ENCODE measurements around the gene FKBP5. TPM values are rescaled to one million over a fixed set of nuclear protein-coding genes. Genes with fewer than 3 reads are reported as not detected.

Gene FKBP5
- polyA plus RNA-seq, 1 experiment: 7.6 TPM

DNA sequence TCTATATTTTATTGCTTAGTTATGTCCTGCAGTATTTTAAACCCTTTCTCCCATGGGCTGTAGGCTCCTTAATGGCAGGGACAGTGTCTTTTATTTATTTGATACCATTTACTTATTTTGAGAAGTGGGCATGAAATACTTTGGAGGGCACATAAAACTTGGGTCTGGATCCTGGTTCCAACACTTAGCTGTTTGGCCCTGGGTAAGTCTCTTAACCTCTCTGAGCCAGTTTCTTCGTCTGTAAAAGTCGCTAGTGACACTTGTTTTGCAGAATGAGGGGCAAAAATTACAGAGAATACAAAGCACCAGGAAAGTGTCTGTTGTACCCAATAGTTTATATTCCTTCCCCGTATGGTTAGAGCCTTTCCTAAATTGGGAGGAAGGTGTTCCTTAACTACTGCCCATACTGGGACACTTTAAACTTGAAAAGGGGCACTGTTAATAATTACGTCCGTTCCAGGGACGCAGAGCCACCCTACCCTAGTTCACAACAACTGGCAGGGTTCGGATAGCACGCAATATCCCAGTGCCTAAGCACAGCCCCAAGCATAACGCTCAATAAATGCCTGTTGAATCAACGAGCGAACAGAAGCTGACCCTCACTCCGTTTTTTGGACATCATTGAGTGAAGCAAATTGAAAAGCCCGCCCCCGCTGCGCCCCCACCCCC is 42.2 kb upstream of the FKBP5 start:
- DNase-seq (ENCODE audit: low read depth, low spot score): no peak
- POLR2A ChIA-PET: interaction anchor here (1.5 kb wide), 1 partner anchor 61 kb away, joined by 4 read pairs; no protein-coding TSS in a partner anchor
- H3K27ac ChIP-seq (ENCODE audit: low read depth, low read length): no peak overlapping the region
- TF ChIP-seq, protein P1, sequence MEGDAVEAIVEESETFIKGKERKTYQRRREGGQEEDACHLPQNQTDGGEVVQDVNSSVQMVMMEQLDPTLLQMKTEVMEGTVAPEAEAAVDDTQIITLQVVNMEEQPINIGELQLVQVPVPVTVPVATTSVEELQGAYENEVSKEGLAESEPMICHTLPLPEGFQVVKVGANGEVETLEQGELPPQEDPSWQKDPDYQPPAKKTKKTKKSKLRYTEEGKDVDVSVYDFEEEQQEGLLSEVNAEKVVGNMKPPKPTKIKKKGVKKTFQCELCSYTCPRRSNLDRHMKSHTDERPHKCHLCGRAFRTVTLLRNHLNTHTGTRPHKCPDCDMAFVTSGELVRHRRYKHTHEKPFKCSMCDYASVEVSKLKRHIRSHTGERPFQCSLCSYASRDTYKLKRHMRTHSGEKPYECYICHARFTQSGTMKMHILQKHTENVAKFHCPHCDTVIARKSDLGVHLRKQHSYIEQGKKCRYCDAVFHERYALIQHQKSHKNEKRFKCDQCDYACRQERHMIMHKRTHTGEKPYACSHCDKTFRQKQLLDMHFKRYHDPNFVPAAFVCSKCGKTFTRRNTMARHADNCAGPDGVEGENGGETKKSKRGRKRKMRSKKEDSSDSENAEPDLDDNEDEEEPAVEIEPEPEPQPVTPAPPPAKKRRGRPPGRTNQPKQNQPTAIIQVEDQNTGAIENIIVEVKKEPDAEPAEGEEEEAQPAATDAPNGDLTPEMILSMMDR (IDR thresholded peaks at IDR 0.05; ENCODE audit: low read depth, low read length): no peak
- no peaks in the 10 kb centered on the region for H3K27me3 ChIP-seq (ENCODE audit: control insufficient read depth, insufficient read depth, low read length)
- peak overlapping the region; percentile 38 for H3K4me3 ChIP-seq (ENCODE audit: low read depth, low read length)
- no peaks in the 10 kb centered on the region; the same call in 1 of the 2 replicates for H3K9me3 ChIP-seq (ENCODE audit: control insufficient read depth, insufficient read depth, low read length)
- CTCF ChIA-PET: interaction anchor here (3.6 kb wide), 1 partner anchor 146 kb away, joined by 22 read pairs; no protein-coding TSS in a partner anchor

DNA sequence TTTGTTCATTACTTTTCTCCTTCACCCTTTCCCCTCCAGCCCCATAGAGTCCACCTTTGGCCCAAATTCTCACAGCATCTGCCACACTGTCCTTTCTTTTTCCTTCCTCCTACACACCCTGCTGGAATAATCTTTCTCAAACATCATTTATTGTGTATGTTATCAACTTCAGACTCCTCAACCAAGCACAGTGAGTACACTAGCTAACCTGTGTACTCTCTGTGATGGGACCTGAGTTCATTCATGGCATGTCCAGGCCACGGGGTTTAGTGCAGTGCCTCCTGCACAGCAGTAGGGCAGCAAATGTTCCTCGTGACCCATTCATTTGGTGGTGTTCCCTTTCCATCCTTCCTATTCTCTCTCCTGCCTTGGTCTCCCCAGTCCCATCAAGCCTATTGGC is 41.0 kb upstream of the FKBP5 start:
- Histone ChIP-seq H3K27me3 (ENCODE audit: control insufficient read depth, insufficient read depth, low read length) (no peaks in the 10 kb centered on the region), H3K4me3 (ENCODE audit: low read depth, low read length) (no peak overlapping the region), H3K27ac (ENCODE audit: low read depth, low read length) (no peak overlapping the region), H3K9me3 (ENCODE audit: control insufficient read depth, insufficient read depth, low read length) (no peaks in the 10 kb centered on the region; the same call in 1 of the 2 replicates)
- ChIA-PET POLR2A (no interaction called here), CTCF (interaction anchor here (0.7 kb wide), 1 partner anchor 44 kb away, joined by 3 read pairs; no protein-coding TSS in a partner anchor)
- no peak for DNase-seq (ENCODE audit: low read depth, low spot score)
- TF ChIP-seq, protein P1 (IDR thresholded peaks at IDR 0.05; ENCODE audit: low read depth, low read length): no peak

DNA sequence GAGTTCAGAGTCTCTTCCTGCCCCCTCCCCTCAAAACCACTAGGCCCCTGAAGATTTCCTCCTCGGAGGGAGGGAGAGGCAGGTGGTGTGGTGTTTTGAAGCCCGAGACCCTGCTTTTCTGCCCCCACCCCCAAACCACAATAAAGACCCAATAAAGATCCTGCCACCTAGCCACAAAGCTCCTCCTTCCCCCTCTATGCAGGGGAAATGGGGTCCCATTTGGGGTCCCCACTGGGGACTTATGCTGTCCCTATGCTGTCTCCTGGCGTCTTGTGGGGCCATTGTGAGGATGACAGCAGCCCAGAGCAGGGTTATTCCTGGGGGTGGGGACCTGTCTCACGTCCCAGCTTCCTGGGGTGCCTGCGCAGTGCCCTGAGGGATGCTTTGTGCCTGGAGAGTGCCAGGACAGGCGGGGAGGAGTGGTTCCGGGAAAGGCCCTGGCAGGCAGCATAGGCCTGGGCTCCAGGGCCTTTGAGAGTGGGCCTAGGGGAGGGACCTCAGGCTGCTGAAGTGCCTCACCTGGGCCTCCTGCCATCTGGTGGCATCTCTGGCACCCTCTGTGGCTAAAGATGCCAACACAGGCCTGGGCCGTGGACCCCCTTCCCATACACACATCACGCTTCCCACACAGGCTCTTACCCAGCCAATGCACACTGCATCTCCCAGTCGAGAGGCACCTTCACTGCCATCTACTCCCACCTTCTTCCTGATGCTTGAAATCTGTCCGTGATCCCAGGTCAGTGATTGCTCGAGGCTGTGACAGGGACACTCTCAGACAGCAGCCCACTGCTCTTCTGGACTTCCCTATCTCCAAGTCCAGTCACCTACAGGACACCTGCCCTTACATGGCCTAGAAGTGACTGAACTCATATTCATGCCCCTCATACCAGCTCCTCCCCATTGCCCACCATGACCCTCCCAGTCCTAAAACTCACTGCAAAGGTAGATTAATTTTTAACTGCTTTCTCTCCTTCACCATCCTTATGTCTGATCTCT is 40.3 kb upstream of the FKBP5 start:
- ChIA-PET POLR2A (interaction anchor here (1.0 kb wide), 2 partner anchors 128 to 141 kb away, joined by 3 read pairs; no protein-coding TSS in a partner anchor), CTCF (interaction anchor here (1.1 to 4.0 kb wide), 2 partner anchors 8 to 207 kb away, joined by 3 to 17 read pairs; partner anchors contain the start of gene ARMC12)
- peak overlapping the region; percentile 91 for H3K27ac ChIP-seq (ENCODE audit: low read depth, low read length)

DNA sequence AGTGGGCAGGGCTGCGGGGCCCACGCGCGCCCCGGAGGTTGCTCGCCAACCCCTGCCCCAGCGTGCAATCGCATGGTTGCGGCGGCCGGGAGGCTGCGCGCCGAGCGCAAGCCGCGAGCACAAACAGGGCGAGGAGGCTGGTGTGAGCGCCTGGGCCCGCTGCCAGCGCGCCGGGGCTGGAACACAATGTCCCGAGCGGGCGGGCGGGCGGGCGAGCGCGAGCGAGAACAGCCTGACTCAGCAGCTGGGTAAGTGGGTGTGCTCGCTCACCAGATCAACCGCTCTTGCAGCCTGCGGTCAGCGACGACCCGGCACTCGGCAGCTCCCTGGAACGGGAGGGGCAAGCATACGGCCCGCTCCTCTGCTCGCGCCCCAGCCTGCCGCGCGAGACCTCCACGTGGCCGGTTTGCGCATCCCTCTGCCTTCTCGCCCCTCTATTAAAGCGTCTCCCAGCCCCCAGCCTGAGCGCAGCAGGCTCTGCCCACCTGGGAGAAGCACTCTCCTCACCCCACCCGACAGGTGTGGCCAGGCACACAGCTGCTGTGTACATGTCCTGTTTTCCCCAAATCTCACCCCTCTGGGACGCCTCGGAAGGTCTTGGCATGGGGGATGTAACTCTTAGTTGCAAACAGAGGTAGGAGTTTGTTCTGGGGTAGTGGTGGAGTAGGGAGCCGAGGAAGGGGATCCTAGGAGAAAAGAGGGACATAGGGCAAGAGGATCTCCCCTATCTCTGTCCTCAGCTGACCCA is 39.4 kb upstream of the FKBP5 start:
- POLR2A ChIA-PET: interaction anchor here (0.5 to 1.2 kb wide), 8 partner anchors 36 to 257 kb away, joined by 3 to 4 read pairs (median 3); no protein-coding TSS in a partner anchor
- TF ChIP-seq, protein P1 (IDR thresholded peaks at IDR 0.05; ENCODE audit: low read depth, low read length): no peak
- CTCF ChIA-PET: interaction anchor here (1.1 to 4.0 kb wide), 2 partner anchors 9 to 206 kb away, joined by 3 to 17 read pairs; partner anchors contain the start of gene ARMC12
- Histone ChIP-seq H3K27me3 (ENCODE audit: control insufficient read depth, insufficient read depth, low read length) (no peaks in the 10 kb centered on the region), H3K27ac (ENCODE audit: low read depth, low read length) (peak overlapping the region; percentile 91), H3K9me3 (ENCODE audit: control insufficient read depth, insufficient read depth, low read length) (no peaks in the 10 kb centered on the region; the same call in 1 of the 2 replicates), H3K4me3 (ENCODE audit: low read depth, low read length) (peak overlapping the region; percentile 69)
- DNase-seq (ENCODE audit: low read depth, low spot score): peak; percentile 85

More for the DNA sequence above, 40.3 kb upstream of the FKBP5 start:
- no peaks in the 10 kb centered on the region for H3K27me3 ChIP-seq (ENCODE audit: control insufficient read depth, insufficient read depth, low read length)
- DNase-seq (ENCODE audit: low read depth, low spot score): no peak
- H3K4me3 ChIP-seq (ENCODE audit: low read depth, low read length): no peak overlapping the region
- no peaks in the 10 kb centered on the region; the same call in 1 of the 2 replicates for H3K9me3 ChIP-seq (ENCODE audit: control insufficient read depth, insufficient read depth, low read length)
- TF ChIP-seq, protein P1 (IDR thresholded peaks at IDR 0.05; ENCODE audit: low read depth, low read length): no peak
